Measurements from ENCODE around the gene PLB1.

Gene PLB1

GRCh38 chr2:28583899-28584553 lies 88.2 kb downstream of the PLB1 start:
- DNase-seq (ENCODE audit: insufficient read length, low spot score) = peak; percentile 87

GRCh38 chr2:28586867-28587266 lies 91.0 kb downstream of the PLB1 start:
- FAIRE-seq (no peak), DNase-seq (ENCODE audit: insufficient read length, low spot score) (no peak)

More at GRCh38 chr2:28583899-28584553, 88.2 kb downstream of the PLB1 start:
- FAIRE-seq = peak; percentile 83
- no peak for TF ChIP-seq POLR2A (IDR thresholded peaks at IDR 0.05; ENCODE audit: low read depth, low read length)

GRCh38 chr2:28587526-28588291 lies 91.8 kb downstream of the PLB1 start:
- no peak for FAIRE-seq
- no peak for TF ChIP-seq POLR2A (IDR thresholded peaks at IDR 0.05; ENCODE audit: low read depth, low read length)

More at GRCh38 chr2:28586867-28587266, 91.0 kb downstream of the PLB1 start:
- TF ChIP-seq POLR2A (IDR thresholded peaks at IDR 0.05; ENCODE audit: low read depth, low read length) = no peak

DNA sequence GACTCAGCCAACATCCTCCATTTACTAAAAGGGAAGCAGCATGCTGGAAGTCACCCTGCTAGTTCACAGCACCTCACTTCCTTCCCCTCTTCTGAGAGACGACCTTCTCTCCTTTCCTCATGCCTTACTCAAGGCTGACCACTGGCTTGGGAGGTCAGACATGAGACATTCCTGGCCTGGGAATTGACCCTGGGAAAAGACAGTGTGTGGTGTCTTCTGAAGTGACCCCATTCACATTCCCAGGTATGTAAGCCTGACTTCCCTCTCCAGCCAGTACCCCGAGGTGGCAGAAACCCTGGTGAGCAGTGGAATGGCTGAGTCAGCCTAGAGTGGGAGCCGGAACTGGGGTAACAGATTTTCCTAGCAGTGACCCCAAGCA lies 92.4 kb downstream of the PLB1 start:
- TF ChIP-seq POLR2A (IDR thresholded peaks at IDR 0.05; ENCODE audit: low read depth, low read length) = no peak
- DNase-seq (ENCODE audit: insufficient read length, low spot score) (no peak), FAIRE-seq (no peak)

More at GRCh38 chr2:28587526-28588291, 91.8 kb downstream of the PLB1 start:
- no peak for DNase-seq (ENCODE audit: insufficient read length, low spot score)

DNA sequence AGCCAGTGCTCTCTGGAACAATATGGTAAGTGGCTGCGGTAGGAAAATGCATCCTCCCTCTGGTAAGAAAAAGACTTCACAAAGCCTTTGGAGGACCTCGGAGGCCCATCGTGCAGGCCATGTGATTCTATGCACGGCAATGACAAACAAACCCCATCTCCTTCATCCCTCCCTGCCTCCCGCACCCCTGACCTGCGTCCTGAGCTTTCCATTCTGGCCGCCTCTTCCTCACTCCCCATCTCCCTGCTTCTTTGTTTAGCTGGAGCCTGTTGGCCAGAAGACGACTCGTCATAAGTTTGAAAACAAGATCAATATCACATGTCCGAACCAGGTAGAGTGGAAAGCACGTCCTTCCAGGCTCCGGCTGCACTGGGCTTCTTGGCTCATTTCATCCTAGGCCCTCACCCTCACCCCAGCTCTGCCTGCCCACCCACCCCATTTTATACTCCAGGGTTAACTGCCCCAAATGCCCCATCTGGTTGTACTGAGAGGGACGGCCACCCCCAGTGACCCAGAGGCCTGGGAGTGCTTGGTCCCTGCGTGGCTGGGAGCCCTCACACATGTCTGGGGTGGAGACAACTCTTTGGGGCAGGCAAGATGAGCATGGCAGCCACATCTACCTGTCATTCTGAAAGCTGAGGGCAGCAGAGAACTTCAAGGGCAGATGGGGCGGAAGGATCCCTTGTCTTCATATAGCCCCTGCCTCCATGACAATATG lies 94.0 kb downstream of the PLB1 start:
- DNase-seq (ENCODE audit: insufficient read length, low spot score) (no peak), FAIRE-seq (no peak)
- no peak for TF ChIP-seq POLR2A (IDR thresholded peaks at IDR 0.05; ENCODE audit: low read depth, low read length)

DNA sequence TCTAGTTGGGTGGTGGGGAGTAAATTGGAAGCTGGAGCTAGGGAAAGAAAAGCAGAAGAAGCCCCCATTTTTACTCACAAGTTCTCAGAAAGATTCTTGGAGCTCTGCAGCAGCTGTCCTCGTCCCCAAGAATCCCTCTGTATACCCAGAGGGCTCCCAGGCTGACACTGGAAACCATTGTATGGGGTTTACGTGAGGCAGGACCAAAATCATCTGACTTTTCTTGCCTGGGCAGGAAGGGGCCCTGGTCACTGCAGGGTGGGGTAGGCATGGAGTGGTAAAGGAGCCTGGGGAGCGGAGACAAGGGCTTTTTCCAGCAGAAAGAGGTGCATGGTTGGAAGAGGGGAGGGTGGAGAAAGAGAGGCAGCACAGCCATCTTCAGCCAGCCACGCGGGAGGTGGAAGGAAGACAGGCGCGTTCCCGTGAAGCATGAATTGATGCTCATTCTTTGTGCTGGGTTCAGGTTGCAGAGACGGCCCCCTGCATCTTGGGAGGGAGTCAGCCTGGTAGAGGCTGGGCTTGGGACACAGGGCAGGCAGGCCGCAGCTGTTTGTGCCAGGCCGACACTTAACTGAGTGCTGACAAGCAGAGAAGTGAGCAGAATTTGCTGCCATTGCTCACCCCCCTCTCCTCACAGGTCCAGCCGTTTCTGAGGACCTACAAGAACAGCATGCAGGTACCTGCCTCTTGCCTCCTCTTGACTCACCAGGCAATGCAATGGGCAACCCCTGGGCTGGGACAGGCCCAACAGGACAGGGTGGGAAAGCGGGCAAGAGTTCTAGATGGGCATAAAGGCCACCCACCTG lies 94.8 kb downstream of the PLB1 start:
- FAIRE-seq = no peak
- no peak for TF ChIP-seq POLR2A (IDR thresholded peaks at IDR 0.05; ENCODE audit: low read depth, low read length)
- no peak for DNase-seq (ENCODE audit: insufficient read length, low spot score)

- DNase-seq (ENCODE audit: insufficient read length, low spot score) = no peak
- TF ChIP-seq POLR2A (IDR thresholded peaks at IDR 0.05; ENCODE audit: low read depth, low read length) = no peak
- no peak for FAIRE-seq
These were observed 96.0 kb downstream of the PLB1 start for GRCh38 chr2:28591711-28592335.

- DNase-seq (ENCODE audit: insufficient read length, low spot score) (no peak), FAIRE-seq (no peak)
- TF ChIP-seq POLR2A (IDR thresholded peaks at IDR 0.05; ENCODE audit: low read depth, low read length) = no peak
These were observed 96.6 kb downstream of the PLB1 start for GRCh38 chr2:28592481-28592880.

- TF ChIP-seq POLR2A (IDR thresholded peaks at IDR 0.05; ENCODE audit: low read depth, low read length) = no peak
- FAIRE-seq (no peak), DNase-seq (ENCODE audit: insufficient read length, low spot score) (no peak)
These were observed 97.4 kb downstream of the PLB1 start for GRCh38 chr2:28593160-28593755.

- no peak for TF ChIP-seq POLR2A (IDR thresholded peaks at IDR 0.05; ENCODE audit: low read depth, low read length)
- no peak for FAIRE-seq
- no peak for DNase-seq (ENCODE audit: insufficient read length, low spot score)
These were observed 98.1 kb downstream of the PLB1 start for GRCh38 chr2:28594000-28594331.

DNA sequence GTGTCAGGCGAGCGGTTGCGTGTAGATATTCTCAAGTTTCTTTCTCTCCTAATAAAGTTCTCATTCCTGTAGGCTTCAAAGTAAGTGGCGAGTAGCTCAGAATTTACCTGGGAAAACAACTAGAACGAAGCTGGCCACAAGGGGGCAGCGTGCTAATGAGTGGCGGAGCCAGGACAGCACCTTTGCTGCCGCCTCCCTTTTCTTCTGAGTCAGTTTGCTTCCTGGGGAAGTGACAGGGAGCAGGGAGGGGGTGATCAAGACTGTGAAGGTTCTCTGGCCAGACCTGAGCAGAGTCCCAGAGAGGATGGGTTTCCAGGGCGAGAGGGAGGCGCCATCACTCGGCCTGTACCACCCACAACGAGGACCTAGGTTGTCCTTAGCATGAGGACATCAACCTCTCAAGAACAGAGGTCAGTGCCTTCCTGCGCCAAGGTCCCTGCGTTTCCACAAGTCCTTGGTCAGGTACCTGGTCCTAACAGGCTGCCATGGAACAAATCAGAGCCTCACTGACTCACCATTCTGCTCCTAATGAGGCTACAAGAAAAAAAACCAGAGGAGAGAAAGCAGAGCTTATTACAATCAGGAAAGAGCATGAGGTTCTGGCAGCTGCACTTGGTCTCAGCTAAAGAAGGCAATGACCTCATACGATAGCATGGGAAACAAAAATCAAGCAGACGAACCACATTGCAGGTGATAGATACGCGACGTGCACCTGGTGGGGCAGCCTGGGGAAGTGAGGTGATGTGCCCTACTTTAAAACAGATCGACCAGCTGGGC lies 98.7 kb downstream of the PLB1 start:
- DNase-seq (ENCODE audit: insufficient read length, low spot score) = peak; percentile 60
- no peak for TF ChIP-seq POLR2A (IDR thresholded peaks at IDR 0.05; ENCODE audit: low read depth, low read length)
- FAIRE-seq = peak; percentile 48

DNA sequence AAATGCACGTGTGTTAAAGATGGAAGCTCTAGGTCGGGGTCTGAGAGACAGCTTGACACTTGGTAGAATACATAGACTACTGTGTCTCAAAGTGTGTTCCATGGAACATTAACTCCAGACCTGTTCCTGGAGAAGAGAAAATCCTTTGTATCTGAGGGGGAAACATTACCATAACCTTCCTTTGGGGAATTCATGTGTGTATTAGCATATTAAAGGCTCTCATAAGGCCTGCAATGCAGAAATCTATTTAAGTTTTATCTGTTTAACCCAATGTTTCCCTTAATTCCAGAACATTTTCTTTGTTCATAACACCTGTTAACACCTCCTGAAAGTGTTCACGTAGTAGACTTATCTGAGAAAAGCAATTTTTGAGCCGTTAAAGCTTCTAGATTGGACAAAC lies 99.5 kb downstream of the PLB1 start:
- no peak for FAIRE-seq
- DNase-seq (ENCODE audit: insufficient read length, low spot score) = no peak
- TF ChIP-seq POLR2A (IDR thresholded peaks at IDR 0.05; ENCODE audit: low read depth, low read length) = no peak
